ENCODE data around the gene CADPS2.

The CADPS2 gene

DNA sequence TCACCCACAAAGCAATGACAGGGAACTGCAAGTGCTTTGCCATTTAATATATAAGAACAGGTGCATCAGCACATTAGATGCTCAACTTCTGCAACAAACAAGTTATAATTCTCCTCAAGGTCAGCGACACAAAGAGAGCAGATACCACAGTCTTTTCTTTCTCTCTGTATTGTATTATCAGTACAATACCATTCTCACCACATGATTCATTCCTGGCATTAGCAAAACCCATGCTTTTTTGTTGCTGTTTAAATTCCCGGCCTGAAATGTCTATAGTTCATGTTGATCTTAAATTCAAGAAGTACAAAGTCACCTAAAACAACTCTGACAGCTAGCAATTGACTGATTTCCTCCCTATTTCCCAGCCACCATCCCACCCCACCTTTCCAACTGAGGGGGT is 469.9 kb downstream of the CADPS2 start:
- H3F3A ChIP-seq (ENCODE audit: insufficient read depth), result no peaks in the 10 kb centered on the region
- TF ChIP-seq EZH2phosphoT487 (conservative IDR thresholded peaks at IDR 0.05; ENCODE audit: low read length), result no peak
- TF ChIP-seq, protein P1, sequence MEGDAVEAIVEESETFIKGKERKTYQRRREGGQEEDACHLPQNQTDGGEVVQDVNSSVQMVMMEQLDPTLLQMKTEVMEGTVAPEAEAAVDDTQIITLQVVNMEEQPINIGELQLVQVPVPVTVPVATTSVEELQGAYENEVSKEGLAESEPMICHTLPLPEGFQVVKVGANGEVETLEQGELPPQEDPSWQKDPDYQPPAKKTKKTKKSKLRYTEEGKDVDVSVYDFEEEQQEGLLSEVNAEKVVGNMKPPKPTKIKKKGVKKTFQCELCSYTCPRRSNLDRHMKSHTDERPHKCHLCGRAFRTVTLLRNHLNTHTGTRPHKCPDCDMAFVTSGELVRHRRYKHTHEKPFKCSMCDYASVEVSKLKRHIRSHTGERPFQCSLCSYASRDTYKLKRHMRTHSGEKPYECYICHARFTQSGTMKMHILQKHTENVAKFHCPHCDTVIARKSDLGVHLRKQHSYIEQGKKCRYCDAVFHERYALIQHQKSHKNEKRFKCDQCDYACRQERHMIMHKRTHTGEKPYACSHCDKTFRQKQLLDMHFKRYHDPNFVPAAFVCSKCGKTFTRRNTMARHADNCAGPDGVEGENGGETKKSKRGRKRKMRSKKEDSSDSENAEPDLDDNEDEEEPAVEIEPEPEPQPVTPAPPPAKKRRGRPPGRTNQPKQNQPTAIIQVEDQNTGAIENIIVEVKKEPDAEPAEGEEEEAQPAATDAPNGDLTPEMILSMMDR (IDR thresholded peaks at IDR 0.05; ENCODE audit: insufficient read depth, low read length, poor library complexity, severe bottlenecking), result no peak
- no peak overlapping the region for H2AFZ ChIP-seq (ENCODE audit: low read depth, low read length, severe bottlenecking)
- H3K27ac ChIP-seq (ENCODE audit: low read depth, low read length), result no peak overlapping the region
- H3K79me2 ChIP-seq (ENCODE audit: insufficient read depth, low read length), result no peaks in the 10 kb centered on the region
- H3K9me2 ChIP-seq (replicated peaks; ENCODE audit: insufficient read depth, low read length), result no peaks in the 10 kb centered on the region
- H3K4me3 ChIP-seq (ENCODE audit: insufficient read depth, low read length, poor library complexity, severe bottlenecking), result no peak overlapping the region
- H3K27me3 ChIP-seq (ENCODE audit: low read length), result no peaks in the 10 kb centered on the region
- no peaks in the 10 kb centered on the region for H3K36me3 ChIP-seq (ENCODE audit: low read length)
- H4K20me1 ChIP-seq (ENCODE audit: low read depth, low read length), result no peaks in the 10 kb centered on the region
- H3K9me3 ChIP-seq (ENCODE audit: insufficient read depth, low read length), result no peaks in the 10 kb centered on the region
- no peak overlapping the region for H3K9ac ChIP-seq (ENCODE audit: low read length)
- no peak overlapping the region for H3K4me2 ChIP-seq (ENCODE audit: low read depth, low read length, poor library complexity, severe bottlenecking)

DNA sequence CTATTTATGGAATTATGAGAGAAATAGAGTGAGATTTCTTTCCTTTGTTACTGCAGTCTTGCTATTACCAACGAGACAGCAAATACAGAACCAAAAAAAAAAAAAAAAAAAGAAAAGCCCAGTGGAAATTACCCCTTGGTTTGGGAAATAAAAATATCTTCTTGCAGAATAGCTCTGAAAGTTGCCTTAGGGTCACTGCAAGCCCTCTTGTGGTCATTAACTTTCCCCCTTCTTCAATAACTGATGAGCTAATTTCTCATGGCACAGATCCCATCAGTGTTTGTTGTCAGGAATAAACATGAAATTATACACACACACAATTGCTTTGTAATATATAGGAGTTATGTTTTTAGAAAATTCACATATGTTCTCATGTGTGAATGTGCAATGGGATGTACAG is 470.8 kb downstream of the CADPS2 start:
- H3K4me3 ChIP-seq (ENCODE audit: insufficient read depth, low read length, poor library complexity, severe bottlenecking), result no peak overlapping the region

DNA sequence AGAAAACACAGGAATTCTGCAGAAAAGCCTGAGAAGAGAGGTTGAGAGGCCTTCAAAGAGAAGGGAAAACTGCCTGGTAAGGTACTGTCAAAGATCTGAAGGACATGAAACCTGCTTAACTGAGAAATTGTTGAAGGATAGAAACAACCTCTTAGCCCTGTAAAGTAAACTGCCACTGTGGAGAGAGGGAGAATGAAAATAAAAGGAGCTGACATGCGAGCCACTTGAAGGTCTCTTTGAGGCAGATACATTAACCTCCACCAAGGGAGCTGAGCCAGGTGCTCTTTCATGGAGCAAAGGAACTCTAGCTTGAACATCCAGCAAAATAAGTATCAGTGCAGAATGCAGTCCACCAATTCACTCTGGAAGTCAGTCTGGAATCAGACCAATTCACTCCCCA is 472.9 kb downstream of the CADPS2 start:
- no peak for TF ChIP-seq EZH2phosphoT487 (conservative IDR thresholded peaks at IDR 0.05; ENCODE audit: low read length)
- TF ChIP-seq, protein P1 (IDR thresholded peaks at IDR 0.05; ENCODE audit: insufficient read depth, low read length, poor library complexity, severe bottlenecking), result no peak
- H3K36me3 ChIP-seq (ENCODE audit: low read length), result no peaks in the 10 kb centered on the region
- H3K27me3 ChIP-seq (ENCODE audit: low read length), result no peaks in the 10 kb centered on the region
- no peaks in the 10 kb centered on the region for H3K79me2 ChIP-seq (ENCODE audit: insufficient read depth, low read length)
- no peak overlapping the region for H3K4me3 ChIP-seq (ENCODE audit: insufficient read depth, low read length, poor library complexity, severe bottlenecking)
- no peaks in the 10 kb centered on the region for H3K9me2 ChIP-seq (replicated peaks; ENCODE audit: insufficient read depth, low read length)
- no peak overlapping the region for H3K9ac ChIP-seq (ENCODE audit: low read length)
- no peaks in the 10 kb centered on the region for H4K20me1 ChIP-seq (ENCODE audit: low read depth, low read length)
- H3K27ac ChIP-seq (ENCODE audit: low read depth, low read length), result no peak overlapping the region
- no peaks in the 10 kb centered on the region for H3K9me3 ChIP-seq (ENCODE audit: insufficient read depth, low read length)
- no peaks in the 10 kb centered on the region for H3F3A ChIP-seq (ENCODE audit: insufficient read depth)
- no peak overlapping the region for H2AFZ ChIP-seq (ENCODE audit: low read depth, low read length, severe bottlenecking)
- H3K4me2 ChIP-seq (ENCODE audit: low read depth, low read length, poor library complexity, severe bottlenecking), result no peak overlapping the region

More for the DNA sequence above, 470.8 kb downstream of the CADPS2 start:
- H2AFZ ChIP-seq (ENCODE audit: low read depth, low read length, severe bottlenecking), result no peak overlapping the region
- H3K9me3 ChIP-seq (ENCODE audit: insufficient read depth, low read length), result no peaks in the 10 kb centered on the region
- no peak overlapping the region for H3K9ac ChIP-seq (ENCODE audit: low read length)
- no peak for TF ChIP-seq EZH2phosphoT487 (conservative IDR thresholded peaks at IDR 0.05; ENCODE audit: low read length)
- TF ChIP-seq, protein P1 (IDR thresholded peaks at IDR 0.05; ENCODE audit: insufficient read depth, low read length, poor library complexity, severe bottlenecking), result no peak
- H3F3A ChIP-seq (ENCODE audit: insufficient read depth), result no peaks in the 10 kb centered on the region
- H3K27ac ChIP-seq (ENCODE audit: low read depth, low read length), result no peak overlapping the region
- no peaks in the 10 kb centered on the region for H3K79me2 ChIP-seq (ENCODE audit: insufficient read depth, low read length)
- H4K20me1 ChIP-seq (ENCODE audit: low read depth, low read length), result no peaks in the 10 kb centered on the region
- H3K4me2 ChIP-seq (ENCODE audit: low read depth, low read length, poor library complexity, severe bottlenecking), result no peak overlapping the region
- no peaks in the 10 kb centered on the region for H3K27me3 ChIP-seq (ENCODE audit: low read length)
- no peaks in the 10 kb centered on the region for H3K9me2 ChIP-seq (replicated peaks; ENCODE audit: insufficient read depth, low read length)
- no peaks in the 10 kb centered on the region for H3K36me3 ChIP-seq (ENCODE audit: low read length)
